Measurements from ENCODE around the gene SAXO1.

GRCh38 chr9:18971404-18971803, 61.6 kb downstream of the SAXO1 start:
- no peak for TF ChIP-seq CTCF (IDR thresholded peaks at IDR 0.05; ENCODE audit: low read depth, low read length)
- TF ChIP-seq EZH2phosphoT487 (IDR thresholded peaks at IDR 0.05; ENCODE audit: low read depth), result no peak

All from OCI-LY3 (cell line).